Measurements from ENCODE around the gene CUL1.

CUL1 gene

DNA sequence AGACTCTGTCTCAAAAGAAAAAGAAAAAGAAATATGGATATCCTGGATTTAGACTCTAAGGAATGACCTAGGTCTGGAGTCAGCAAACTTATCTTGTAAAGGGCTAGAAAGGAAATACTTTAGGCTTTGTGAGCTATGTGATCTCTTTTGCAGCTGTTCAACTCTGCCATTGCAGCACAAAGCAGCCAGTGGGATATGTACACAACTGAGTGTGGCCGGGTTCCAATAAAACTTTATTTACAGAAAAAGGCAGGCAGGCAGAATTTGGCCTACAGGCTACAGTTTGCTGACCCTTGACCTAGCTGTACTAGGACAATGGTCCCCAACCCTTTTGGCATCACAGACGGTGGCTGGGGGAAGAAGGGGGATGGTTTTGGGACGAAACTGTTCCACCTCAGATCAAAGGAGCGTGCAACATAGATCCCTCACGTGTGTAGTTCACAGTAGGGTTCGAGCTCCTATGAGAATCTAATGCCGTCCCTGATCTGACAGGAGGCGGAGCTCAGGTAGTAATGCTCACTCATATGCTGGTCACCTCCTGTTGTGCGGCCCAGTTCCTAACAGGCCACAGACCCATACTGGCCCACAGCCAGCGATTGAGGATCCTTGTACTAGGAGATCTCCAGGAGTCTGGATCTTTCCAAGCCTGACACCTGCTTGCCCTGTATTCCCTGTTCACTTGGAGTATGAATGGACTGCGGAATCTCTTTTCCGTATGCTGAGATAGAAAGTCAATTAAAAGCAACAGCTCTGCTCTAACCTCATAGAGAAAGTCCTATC lies 63.0 kb downstream of the CUL1 start:
- no peak for TF ChIP-seq JUND (IDR thresholded peaks at IDR 0.05; ENCODE audit: low read depth)
- in situ Hi-C loops (cut with HindIII; ENCODE audit: low pct_unique_long_range_greater_than_20kb, low sequenced_read_pairs): no loop called here
- no peak for DNase-seq (ENCODE audit: low read depth in 1 of 2, low spot score in 1 of 2)

- DNase-seq (ENCODE audit: low read depth in 1 of 2, low spot score in 1 of 2): no peak
- TF ChIP-seq JUND (IDR thresholded peaks at IDR 0.05; ENCODE audit: low read depth): no peak
- in situ Hi-C loops (cut with HindIII; ENCODE audit: low pct_unique_long_range_greater_than_20kb, low sequenced_read_pairs): no loop called here
Observed at GRCh38 chr7:148763622-148764021, 64.9 kb downstream of the CUL1 start.

DNA sequence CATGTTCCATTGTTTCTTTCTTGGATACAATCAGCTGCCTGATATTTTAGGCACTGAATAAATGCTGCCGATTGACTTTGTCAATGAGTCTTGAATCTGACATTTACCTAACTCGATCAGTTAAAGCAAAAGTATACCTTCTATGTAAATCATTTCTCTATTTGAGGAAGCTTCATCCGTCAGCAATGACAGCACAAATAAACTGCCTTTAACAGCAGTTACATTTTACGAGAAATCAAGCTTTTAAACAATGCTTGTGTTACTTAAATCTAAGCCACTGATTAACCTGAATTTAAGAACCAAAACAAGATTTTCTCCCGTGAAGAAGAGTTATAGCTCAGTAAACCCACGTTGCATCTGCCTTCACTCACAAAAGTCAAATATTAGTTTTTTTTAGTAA lies 71.3 kb downstream of the CUL1 start:
- no peak for DNase-seq (ENCODE audit: low read depth in 1 of 2, low spot score in 1 of 2)
- TF ChIP-seq JUND (IDR thresholded peaks at IDR 0.05; ENCODE audit: low read depth): no peak
- in situ Hi-C loops (cut with HindIII; ENCODE audit: low pct_unique_long_range_greater_than_20kb, low sequenced_read_pairs): no loop called here

DNA sequence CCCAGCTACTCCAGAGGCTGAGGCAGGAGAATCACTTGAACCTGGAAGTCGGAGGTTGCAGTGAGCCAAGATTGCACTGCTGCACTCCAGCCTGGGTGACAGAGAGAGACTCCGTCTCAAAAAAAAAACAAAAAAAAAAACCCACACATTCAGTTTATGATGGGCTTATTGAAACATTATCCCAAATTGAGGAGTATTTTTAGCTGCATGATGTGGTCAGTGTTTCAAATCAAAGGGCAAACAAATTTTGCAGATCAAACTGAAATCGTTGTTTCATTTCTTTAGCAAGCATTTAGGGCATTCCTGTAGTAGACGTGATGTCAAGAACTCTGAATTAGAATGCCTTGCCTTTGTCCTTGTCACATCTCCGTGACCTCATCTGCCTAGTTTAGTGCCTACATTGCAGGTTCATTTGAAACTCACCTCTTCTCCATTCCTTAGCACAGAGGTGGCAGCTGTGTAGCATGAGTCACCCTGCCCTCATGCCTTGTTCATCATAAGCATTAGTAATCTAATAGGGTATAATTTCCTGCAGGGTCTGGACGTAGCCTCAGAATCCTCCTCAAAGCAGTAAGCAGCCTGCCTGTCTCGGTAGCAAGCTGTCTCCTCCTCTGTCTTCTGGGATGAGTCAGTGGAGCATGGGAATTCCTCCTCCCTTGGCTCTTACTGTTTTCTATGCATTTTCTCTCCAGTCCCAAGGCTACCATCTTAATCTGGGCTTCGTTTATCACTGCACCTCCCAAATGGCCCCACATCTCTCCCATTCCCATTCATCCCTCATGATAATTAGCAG lies 73.8 kb downstream of the CUL1 start:
- no peak for TF ChIP-seq JUND (IDR thresholded peaks at IDR 0.05; ENCODE audit: low read depth)
- no peak for DNase-seq (ENCODE audit: low read depth in 1 of 2, low spot score in 1 of 2)
- in situ Hi-C loops (cut with HindIII; ENCODE audit: low pct_unique_long_range_greater_than_20kb, low sequenced_read_pairs): no loop called here

DNA sequence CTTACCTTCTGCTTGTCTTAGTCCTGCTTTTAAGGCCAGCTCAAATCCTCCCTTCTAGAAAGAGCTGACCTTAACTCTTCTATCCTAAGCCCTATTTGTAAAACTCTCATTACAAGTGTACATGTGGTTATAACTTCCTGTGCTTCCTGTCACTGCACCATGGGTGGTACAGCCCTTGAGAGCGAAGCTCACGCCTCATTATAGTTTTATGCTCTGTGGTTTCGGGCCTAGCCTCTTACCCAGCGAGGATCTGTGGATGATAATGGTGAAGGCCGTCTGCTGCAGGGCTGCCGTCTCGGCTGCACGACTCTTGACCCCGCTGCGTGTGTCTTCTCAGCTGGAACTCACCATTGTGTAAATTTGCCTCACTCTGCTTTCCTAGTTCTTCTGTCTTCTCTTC lies 74.6 kb downstream of the CUL1 start:
- no peak for DNase-seq (ENCODE audit: low read depth in 1 of 2, low spot score in 1 of 2)
- no peak for TF ChIP-seq JUND (IDR thresholded peaks at IDR 0.05; ENCODE audit: low read depth)
- in situ Hi-C loops (cut with HindIII; ENCODE audit: low pct_unique_long_range_greater_than_20kb, low sequenced_read_pairs): no loop called here

DNA sequence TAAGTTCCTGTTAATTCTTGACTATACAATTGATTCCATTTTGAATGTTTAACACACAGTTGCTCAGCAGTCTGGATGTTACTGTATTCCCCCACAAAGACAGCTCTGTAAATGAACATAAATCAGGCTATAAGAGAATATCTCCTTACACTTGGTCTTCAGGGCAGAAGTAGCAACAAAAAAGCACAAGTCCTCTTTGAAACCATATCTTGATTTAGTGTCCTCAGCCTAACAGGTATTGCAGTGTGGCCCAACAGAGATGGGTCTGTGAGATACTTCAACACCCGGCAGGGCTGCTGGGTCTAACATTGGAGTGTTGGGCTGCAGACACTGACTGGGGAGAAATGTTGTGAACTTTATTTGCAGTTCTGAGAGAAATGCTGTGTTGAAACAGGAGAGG lies 75.8 kb downstream of the CUL1 start:
- DNase-seq (ENCODE audit: low read depth in 1 of 2, low spot score in 1 of 2): no peak
- in situ Hi-C loops (cut with HindIII; ENCODE audit: low pct_unique_long_range_greater_than_20kb, low sequenced_read_pairs): no loop called here
- TF ChIP-seq JUND (IDR thresholded peaks at IDR 0.05; ENCODE audit: low read depth): no peak

DNA sequence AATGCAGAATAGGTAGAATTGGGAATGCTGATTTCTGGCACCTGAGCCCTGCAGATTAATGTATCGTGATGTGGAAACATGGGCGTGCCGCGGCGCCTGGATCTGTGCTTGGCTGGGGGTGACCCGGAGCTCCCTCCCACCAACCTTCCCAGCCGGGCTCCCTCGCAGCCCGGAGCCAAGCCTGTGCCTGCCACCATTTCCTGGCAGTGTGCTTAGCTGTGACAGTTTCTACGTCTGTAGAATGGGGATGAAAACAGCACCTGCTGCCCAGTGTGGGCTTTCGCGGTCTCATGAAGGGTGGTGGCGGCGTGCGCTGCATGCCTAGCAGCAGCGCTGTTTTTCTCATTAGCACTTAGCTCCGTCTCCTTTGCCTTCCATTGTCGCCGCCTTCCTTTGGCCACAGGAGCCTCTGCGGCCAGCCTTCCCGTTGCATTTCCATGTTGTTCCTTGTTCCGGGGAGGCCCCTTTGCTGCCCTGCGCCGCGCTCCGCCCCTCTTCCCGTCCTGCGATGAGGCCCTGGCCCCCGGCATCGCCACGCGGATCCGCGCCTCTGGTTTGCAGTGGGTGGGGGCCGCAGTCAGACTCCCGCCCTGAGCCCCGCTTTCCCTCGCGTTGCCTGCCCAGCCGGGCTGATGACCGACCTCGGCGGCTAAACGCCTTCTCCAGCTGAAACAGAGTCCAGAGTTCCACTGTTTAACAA lies 84.2 kb downstream of the CUL1 start:
- DNase-seq (ENCODE audit: low read depth in 1 of 2, low spot score in 1 of 2): no peak
- in situ Hi-C loops (cut with HindIII; ENCODE audit: low pct_unique_long_range_greater_than_20kb, low sequenced_read_pairs): no loop called here
- TF ChIP-seq JUND (IDR thresholded peaks at IDR 0.05; ENCODE audit: low read depth): no peak

- DNase-seq (ENCODE audit: low read depth in 1 of 2, low spot score in 1 of 2): no peak
- no peak for TF ChIP-seq JUND (IDR thresholded peaks at IDR 0.05; ENCODE audit: low read depth)
- in situ Hi-C loops (cut with HindIII; ENCODE audit: low pct_unique_long_range_greater_than_20kb, low sequenced_read_pairs): no loop called here
Observed at GRCh38 chr7:148783801-148784527, 85.3 kb downstream of the CUL1 start.

GRCh38 chr7:148787571-148788295 lies 89.0 kb downstream of the CUL1 start:
- no peak for TF ChIP-seq JUND (IDR thresholded peaks at IDR 0.05; ENCODE audit: low read depth)
- in situ Hi-C loops (cut with HindIII; ENCODE audit: low pct_unique_long_range_greater_than_20kb, low sequenced_read_pairs): no loop called here
- no peak for DNase-seq (ENCODE audit: low read depth in 1 of 2, low spot score in 1 of 2)

DNA sequence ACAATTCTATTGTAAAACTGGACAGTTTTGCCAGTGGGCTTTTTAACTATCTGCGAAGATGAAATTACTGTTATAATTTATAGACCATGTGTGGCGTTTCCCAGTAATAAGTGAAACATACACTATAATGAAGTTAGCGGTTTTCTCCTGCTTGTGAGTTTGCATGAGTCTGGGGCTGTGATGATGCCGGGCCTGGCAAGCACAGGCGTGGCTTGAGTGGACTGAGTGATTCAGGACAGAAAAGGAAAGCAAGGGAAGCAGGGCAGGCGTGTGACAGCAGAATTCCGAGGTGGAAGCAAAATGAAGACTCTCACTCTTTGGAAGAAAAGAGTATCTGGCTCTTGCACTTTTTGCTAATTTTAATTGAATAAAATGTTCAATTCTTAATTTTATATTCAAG lies 90.5 kb downstream of the CUL1 start:
- in situ Hi-C loops (cut with HindIII; ENCODE audit: low pct_unique_long_range_greater_than_20kb, low sequenced_read_pairs): no loop called here
- no peak for TF ChIP-seq JUND (IDR thresholded peaks at IDR 0.05; ENCODE audit: low read depth)
- no peak for DNase-seq (ENCODE audit: low read depth in 1 of 2, low spot score in 1 of 2)

GRCh38 chr7:148790131-148790726 lies 91.5 kb downstream of the CUL1 start:
- TF ChIP-seq JUND (IDR thresholded peaks at IDR 0.05; ENCODE audit: low read depth): no peak
- DNase-seq (ENCODE audit: low read depth in 1 of 2, low spot score in 1 of 2): no peak
- in situ Hi-C loops (cut with HindIII; ENCODE audit: low pct_unique_long_range_greater_than_20kb, low sequenced_read_pairs): no loop called here

All from T47D (cell line).